Astrocyte (in vitro differentiated cells and primary cell): ENCODE results near the gene INSRR. TPM values are rescaled to one million over a fixed set of nuclear protein-coding genes. Genes with fewer than 3 reads are reported as not detected.

Experiments used
- DNase-seq: peaks from one replicate; pipeline ENCODE4 v3.0.0-alpha.2; 2010; ENCODE audit warnings: low read depth
- FAIRE-seq: peaks from 2 replicates; lab custom pipeline; 2011; peaks lifted over from hg19 to GRCh38; lab: Jason Lieb, UNC
- H2AFZ ChIP-seq: 2 replicates; pipeline ENCODE4 v1.6.0; 2012; ENCODE audit warnings: low read depth, low read length, inconsistent platforms
- H3K27ac ChIP-seq: 2 replicates; pipeline ENCODE4 v1.5.1; 2011; ENCODE audit warnings: low read depth, low read length, inconsistent platforms
- H3K27me3 ChIP-seq: 2 replicates; pipeline ENCODE4 v1.6.0; 2011; ENCODE audit warnings: low read length, inconsistent platforms; ENCODE audit not compliant: insufficient read depth
- H3K36me3 ChIP-seq: 2 replicates; pipeline ENCODE4 v1.5.1; 2011; ENCODE audit warnings: low read length, inconsistent platforms; ENCODE audit not compliant: insufficient read depth
- H3K4me1 ChIP-seq: 2 replicates; pipeline ENCODE4 v1.5.1; 2011; ENCODE audit warnings: low read length, inconsistent platforms; ENCODE audit not compliant: insufficient read depth
- H3K4me2 ChIP-seq: 2 replicates; pipeline ENCODE4 v1.6.0; 2012; ENCODE audit warnings: low read length, inconsistent platforms
- H3K4me3 ChIP-seq: 2 replicates; pipeline ENCODE4 v1.5.1; 2011; ENCODE audit warnings: low read depth, mild to moderate bottlenecking, low read length, inconsistent platforms; ENCODE audit not compliant: insufficient read depth
- H3K79me2 ChIP-seq: 2 replicates; pipeline ENCODE4 v1.6.0; 2012; ENCODE audit warnings: mild to moderate bottlenecking, low read length, inconsistent platforms; ENCODE audit not compliant: insufficient read depth
- H3K9ac ChIP-seq: 2 replicates; pipeline ENCODE4 v1.6.0; 2012; ENCODE audit warnings: mild to moderate bottlenecking, low read length, inconsistent platforms
- H3K9me3 ChIP-seq: 2 replicates; pipeline ENCODE4 v1.5.1; 2012; ENCODE audit warnings: low read depth, mild to moderate bottlenecking, low read length, inconsistent platforms; ENCODE audit not compliant: insufficient read depth
- H4K20me1 ChIP-seq: 2 replicates; pipeline ENCODE4 v1.6.0; 2012; ENCODE audit warnings: low read length, inconsistent platforms; ENCODE audit not compliant: insufficient read depth
- H3K27ac Mint-ChIP-seq: one replicate; pipeline ENCODE4 v1.8.0; 2021; ENCODE audit warnings: mild to moderate bottlenecking, mixed read lengths; ENCODE audit not compliant: unreplicated experiment
- H3K27me3 Mint-ChIP-seq: one replicate; pipeline ENCODE4 v1.8.0; 2021; ENCODE audit warnings: low read depth, mixed read lengths; ENCODE audit not compliant: unreplicated experiment
- H3K36me3 Mint-ChIP-seq: one replicate; pipeline ENCODE4 v1.8.0; 2021; ENCODE audit warnings: low read depth, mixed read lengths; ENCODE audit not compliant: unreplicated experiment
- H3K4me1 Mint-ChIP-seq: one replicate; pipeline ENCODE4 v1.8.0; 2021; ENCODE audit warnings: low read depth, mixed read lengths; ENCODE audit not compliant: unreplicated experiment
- H3K4me3 Mint-ChIP-seq: one replicate; pipeline ENCODE4 v1.8.0; 2021; ENCODE audit warnings: mild to moderate bottlenecking, moderate library complexity, mixed read lengths; ENCODE audit not compliant: unreplicated experiment
- H3K9me3 Mint-ChIP-seq: one replicate; pipeline ENCODE4 v1.8.0; 2021; ENCODE audit warnings: mild to moderate bottlenecking, mixed read lengths; ENCODE audit not compliant: unreplicated experiment
- EZH2 ChIP-seq: IDR thresholded peaks from 2 replicates; pipeline ENCODE4 v1.6.1; 2012; ENCODE audit warnings: mild to moderate bottlenecking, low read length, inconsistent platforms; ENCODE audit not compliant: insufficient read depth
- total RNA-seq: library from RNA; stranded (reverse); gene quantifications from 2 replicates; pipeline ENCODE4 v1.2.1, GENCODE V29; 2021
- TF ChIP-seq, protein P1 (sequence below): IDR thresholded peaks from 2 replicates; pipeline ENCODE4 v1.5.1; 2011; ENCODE audit warnings: low read depth, mild to moderate bottlenecking, inconsistent platforms, low read length, moderate library complexity; ENCODE audit not compliant: insufficient read depth

The INSRR gene
- total RNA-seq, 1 donor from 2014 or later: 0.05 TPM

DNA sequence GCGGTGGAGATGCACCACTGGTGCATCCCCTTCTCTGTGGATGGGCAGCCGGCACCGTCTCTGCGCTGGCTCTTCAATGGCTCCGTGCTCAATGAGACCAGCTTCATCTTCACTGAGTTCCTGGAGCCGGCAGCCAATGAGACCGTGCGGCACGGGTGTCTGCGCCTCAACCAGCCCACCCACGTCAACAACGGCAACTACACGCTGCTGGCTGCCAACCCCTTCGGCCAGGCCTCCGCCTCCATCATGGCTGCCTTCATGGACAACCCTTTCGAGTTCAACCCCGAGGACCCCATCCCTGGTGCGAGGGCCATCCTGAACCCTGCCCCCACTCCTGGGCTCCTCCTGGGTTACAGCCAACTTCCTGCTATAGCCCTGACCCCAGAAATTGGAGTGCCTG is 14.7 kb upstream of the INSRR start:
- Histone ChIP-seq H3K27ac (no peak overlapping the region), H4K20me1 (no peaks in the 10 kb centered on the region), H3K79me2 (no peaks in the 10 kb centered on the region), H2AFZ (no peak overlapping the region), H3K36me3 (no peaks in the 10 kb centered on the region), H3K9me3 (no peaks in the 10 kb centered on the region), H3K27me3 (peaks cover 28% of the 10 kb centered on the region), H3K4me3 (no peak overlapping the region), H3K4me2 (no peak overlapping the region), H3K4me1 (peaks cover 14% of the 10 kb centered on the region), H3K9ac (no peak overlapping the region)
- TF ChIP-seq, protein P1, sequence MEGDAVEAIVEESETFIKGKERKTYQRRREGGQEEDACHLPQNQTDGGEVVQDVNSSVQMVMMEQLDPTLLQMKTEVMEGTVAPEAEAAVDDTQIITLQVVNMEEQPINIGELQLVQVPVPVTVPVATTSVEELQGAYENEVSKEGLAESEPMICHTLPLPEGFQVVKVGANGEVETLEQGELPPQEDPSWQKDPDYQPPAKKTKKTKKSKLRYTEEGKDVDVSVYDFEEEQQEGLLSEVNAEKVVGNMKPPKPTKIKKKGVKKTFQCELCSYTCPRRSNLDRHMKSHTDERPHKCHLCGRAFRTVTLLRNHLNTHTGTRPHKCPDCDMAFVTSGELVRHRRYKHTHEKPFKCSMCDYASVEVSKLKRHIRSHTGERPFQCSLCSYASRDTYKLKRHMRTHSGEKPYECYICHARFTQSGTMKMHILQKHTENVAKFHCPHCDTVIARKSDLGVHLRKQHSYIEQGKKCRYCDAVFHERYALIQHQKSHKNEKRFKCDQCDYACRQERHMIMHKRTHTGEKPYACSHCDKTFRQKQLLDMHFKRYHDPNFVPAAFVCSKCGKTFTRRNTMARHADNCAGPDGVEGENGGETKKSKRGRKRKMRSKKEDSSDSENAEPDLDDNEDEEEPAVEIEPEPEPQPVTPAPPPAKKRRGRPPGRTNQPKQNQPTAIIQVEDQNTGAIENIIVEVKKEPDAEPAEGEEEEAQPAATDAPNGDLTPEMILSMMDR: no peak
- TF ChIP-seq EZH2: no peak
- H3K4me3 Mint-ChIP-seq: no peak overlapping the region
- peaks cover 6% of the 10 kb centered on the region for H3K4me1 Mint-ChIP-seq
- H3K36me3 Mint-ChIP-seq: peaks cover 2% of the 10 kb centered on the region
- peaks cover 50% of the 10 kb centered on the region for H3K27me3 Mint-ChIP-seq
- H3K27ac Mint-ChIP-seq: no peak overlapping the region
- DNase-seq (no peak), FAIRE-seq (no peak)
- H3K9me3 Mint-ChIP-seq: peaks cover 4% of the 10 kb centered on the region

DNA sequence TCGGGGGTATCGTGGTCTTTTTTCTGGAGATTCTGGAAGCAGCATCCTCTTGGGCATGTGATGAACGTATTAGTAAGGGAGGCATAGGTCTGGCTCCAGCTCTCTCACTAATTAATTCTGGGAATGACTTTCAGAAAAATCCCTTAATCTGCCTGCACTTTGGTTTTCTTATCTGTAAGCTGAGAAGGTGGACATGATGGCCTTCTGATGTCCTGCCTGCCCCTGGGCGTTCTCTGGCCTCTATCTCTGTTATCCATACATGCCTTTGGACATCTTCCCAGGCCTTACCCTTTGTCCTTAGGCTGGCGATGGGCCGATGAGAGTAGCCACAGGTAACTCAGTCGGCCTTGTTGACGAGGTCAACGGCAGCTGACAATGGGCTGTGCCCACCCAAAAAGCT is 10.5 kb upstream of the INSRR start:
- H3K9me3 Mint-ChIP-seq: peaks cover 3% of the 10 kb centered on the region
- no peak overlapping the region for H2AFZ ChIP-seq
- peaks cover 3% of the 10 kb centered on the region for H3K27me3 ChIP-seq
- no peak overlapping the region for H3K27ac ChIP-seq
- H3K36me3 Mint-ChIP-seq: no peaks in the 10 kb centered on the region
- TF ChIP-seq EZH2: no peak
- TF ChIP-seq, protein P1: no peak
- no peak for DNase-seq
- H3K4me3 Mint-ChIP-seq: peak overlapping the region; percentile 6
- no peaks in the 10 kb centered on the region for H3K36me3 ChIP-seq
- no peaks in the 10 kb centered on the region for H4K20me1 ChIP-seq
- peaks cover 39% of the 10 kb centered on the region for H3K27me3 Mint-ChIP-seq
- no peaks in the 10 kb centered on the region for H3K79me2 ChIP-seq
- no peak for FAIRE-seq
- peaks cover 10% of the 10 kb centered on the region for H3K4me1 Mint-ChIP-seq
- no peak overlapping the region for H3K27ac Mint-ChIP-seq
- H3K4me3 ChIP-seq: no peak overlapping the region
- H3K4me2 ChIP-seq: no peak overlapping the region
- peaks cover 14% of the 10 kb centered on the region for H3K4me1 ChIP-seq
- H3K9me3 ChIP-seq: no peaks in the 10 kb centered on the region
- H3K9ac ChIP-seq: no peak overlapping the region

DNA sequence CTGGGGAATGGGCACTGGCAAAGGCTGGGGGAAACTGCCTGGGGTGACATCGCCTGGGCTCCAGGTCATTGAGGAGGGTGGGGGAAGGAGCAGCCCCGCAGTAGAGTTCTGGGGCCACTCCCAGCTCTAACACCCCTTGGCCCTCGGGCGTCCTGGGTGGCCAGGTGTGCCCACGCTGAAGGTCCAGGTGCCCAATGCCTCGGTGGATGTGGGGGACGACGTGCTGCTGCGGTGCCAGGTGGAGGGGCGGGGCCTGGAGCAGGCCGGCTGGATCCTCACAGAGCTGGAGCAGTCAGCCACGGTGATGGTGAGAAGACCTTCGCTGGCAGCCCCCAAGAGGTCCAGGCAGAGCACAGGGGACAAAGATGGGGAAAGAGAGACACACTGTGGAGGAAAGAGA is 9.4 kb upstream of the INSRR start:
- Histone ChIP-seq H3K4me2 (no peak overlapping the region), H3K9me3 (no peaks in the 10 kb centered on the region), H4K20me1 (no peaks in the 10 kb centered on the region), H2AFZ (no peak overlapping the region), H3K4me3 (no peak overlapping the region), H3K27ac (no peak overlapping the region), H3K4me1 (peaks cover 14% of the 10 kb centered on the region), H3K79me2 (no peaks in the 10 kb centered on the region), H3K9ac (no peak overlapping the region), H3K36me3 (no peaks in the 10 kb centered on the region), H3K27me3 (peaks cover 13% of the 10 kb centered on the region)
- Mint-ChIP-seq H3K27ac (no peak overlapping the region), H3K9me3 (no peaks in the 10 kb centered on the region), H3K4me1 (peaks cover 11% of the 10 kb centered on the region), H3K36me3 (no peaks in the 10 kb centered on the region), H3K4me3 (no peak overlapping the region), H3K27me3 (peaks cover 43% of the 10 kb centered on the region)
- DNase-seq (no peak), FAIRE-seq (no peak)
- TF ChIP-seq EZH2: no peak
- TF ChIP-seq, protein P1: no peak
